Activated CD4-positive, CD25-positive, alpha-beta regulatory T cell treated with anti-CD3 and anti-CD28 coated beads, Interleukin-2, amount 50 U/mL, for 72 hours (primary cell): ENCODE results near the gene SPPL2B.
"Not testable (repeated sequence)": the region's sequence is repeated elsewhere in the genome, so short reads cannot be mapped to it uniquely, and the experiment has no call there.

ENCODE experiments used
- DNase-seq: peaks from one replicate; pipeline ENCODE4 v3.0.0; 2021

Gene SPPL2B, protein sequence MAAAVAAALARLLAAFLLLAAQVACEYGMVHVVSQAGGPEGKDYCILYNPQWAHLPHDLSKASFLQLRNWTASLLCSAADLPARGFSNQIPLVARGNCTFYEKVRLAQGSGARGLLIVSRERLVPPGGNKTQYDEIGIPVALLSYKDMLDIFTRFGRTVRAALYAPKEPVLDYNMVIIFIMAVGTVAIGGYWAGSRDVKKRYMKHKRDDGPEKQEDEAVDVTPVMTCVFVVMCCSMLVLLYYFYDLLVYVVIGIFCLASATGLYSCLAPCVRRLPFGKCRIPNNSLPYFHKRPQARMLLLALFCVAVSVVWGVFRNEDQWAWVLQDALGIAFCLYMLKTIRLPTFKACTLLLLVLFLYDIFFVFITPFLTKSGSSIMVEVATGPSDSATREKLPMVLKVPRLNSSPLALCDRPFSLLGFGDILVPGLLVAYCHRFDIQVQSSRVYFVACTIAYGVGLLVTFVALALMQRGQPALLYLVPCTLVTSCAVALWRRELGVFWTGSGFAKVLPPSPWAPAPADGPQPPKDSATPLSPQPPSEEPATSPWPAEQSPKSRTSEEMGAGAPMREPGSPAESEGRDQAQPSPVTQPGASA

DNA sequence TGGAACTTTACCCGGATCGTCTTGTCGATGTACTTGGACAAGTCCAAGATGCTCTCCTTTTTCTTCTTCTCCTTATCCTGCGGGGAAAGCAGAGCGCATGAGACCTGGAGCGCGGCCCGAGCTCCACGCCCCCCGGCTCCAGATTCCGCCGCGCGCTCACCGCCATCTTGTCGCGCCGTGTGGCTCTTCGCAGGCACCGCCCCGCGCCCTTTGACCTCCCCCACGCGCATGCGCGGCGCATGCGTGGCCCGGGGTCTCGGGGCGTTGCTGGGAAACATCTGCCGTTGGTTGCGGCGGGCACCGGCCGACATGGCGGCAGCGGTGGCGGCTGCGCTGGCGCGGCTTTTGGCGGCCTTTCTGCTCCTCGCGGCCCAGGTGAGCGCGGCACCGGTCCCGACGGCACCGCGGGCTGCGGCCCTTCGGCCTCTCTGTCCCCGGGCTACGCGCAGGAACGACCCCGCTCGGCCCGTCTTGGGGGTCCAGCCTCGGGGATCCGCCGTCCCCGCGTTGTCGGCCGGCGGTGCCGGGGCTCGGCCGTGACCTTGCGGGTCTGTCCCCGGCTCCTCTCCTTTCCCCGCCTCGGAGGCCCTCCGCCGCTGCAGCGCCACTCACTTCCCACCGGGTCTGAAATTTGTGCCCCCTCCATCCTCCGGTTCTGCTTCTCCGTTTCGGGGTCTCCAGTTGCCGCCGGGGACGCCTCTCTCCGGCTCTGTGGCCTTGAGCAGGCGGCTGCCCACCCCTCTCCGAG is at the start of gene SPPL2B, which contains the start of gene LSM7:
Gene SPPL2B (plus strand): TSS at position 284 of the 748 bp plus-strand sequence. CDS start 26 bp downstream, at position 310.
Gene LSM7 (minus strand): TSS at position 186 of the 748 bp plus-strand sequence. CDS start 20 bp downstream, at position 166.
- DNase-seq, result peak; percentile 94

DNA sequence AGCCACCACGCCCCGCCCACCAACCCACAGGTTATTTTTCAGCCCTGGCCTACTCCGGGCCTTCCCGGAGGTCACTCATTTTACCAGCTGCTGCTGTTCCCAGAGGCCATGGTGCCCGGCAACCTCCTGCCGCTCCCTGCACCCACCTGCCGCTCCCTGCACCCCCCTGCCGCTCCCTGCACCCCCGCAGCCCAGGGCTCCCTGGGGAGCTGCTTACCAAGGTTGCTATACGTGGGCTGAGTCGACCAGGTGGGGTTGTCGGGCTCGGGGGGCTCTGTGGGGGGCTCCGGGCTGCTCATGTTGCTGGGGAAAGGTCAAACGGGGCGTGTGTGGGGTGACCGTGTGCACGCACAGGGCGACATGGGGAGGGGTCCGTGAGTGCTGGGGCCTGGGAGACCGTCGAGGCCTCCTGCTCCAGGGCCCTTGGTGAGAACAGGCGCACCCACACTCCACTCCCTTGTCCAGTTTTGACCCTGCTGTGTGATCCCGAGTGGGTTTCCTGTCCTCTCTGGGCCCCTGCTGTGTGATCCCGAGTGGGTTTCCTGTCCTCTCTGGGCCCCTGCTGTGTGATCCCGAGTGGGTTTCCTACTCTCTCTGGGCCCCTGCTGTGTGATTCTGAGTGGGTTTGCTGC is 47.7 kb upstream of the SPPL2B start:
- no peak for DNase-seq

DNA sequence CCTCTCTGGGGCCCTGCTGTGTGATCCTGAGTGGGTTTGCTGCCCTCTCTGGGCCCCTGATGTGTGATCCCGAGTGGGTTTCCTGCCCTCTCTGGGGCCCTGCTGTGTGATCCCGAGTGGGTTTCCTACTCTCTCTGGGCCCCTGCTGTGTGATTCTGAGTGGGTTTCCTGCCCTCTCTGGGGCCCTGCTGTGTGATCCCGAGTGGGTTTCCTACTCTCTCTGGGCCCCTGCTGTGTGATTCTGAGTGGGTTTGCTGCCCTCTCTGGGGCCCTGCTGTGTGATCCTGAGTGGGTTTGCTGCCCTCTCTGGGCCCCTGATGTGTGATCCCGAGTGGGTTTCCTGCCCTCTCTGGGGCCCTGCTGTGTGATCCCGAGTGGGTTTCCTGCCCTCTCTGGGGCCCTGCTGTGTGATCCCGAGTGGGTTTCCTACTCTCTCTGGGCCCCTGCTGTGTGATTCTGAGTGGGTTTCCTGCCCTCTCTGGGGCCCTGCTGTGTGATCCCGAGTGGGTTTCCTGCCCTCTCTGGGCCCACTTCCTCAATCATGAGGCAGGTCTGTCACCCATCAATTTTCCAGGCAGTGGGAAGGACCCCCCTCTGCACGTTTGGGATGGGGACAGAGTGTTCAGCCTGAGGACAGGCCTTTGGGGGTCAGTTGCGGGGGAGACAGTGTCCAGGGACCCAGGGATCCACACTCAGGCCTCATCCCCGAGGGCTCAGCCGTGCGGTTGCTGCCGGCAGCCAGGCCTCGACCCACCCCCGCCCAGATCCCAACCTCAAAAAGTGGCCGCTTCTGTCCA is 47.0 kb upstream of the SPPL2B start:
- DNase-seq, result not testable (repeated sequence)

DNA sequence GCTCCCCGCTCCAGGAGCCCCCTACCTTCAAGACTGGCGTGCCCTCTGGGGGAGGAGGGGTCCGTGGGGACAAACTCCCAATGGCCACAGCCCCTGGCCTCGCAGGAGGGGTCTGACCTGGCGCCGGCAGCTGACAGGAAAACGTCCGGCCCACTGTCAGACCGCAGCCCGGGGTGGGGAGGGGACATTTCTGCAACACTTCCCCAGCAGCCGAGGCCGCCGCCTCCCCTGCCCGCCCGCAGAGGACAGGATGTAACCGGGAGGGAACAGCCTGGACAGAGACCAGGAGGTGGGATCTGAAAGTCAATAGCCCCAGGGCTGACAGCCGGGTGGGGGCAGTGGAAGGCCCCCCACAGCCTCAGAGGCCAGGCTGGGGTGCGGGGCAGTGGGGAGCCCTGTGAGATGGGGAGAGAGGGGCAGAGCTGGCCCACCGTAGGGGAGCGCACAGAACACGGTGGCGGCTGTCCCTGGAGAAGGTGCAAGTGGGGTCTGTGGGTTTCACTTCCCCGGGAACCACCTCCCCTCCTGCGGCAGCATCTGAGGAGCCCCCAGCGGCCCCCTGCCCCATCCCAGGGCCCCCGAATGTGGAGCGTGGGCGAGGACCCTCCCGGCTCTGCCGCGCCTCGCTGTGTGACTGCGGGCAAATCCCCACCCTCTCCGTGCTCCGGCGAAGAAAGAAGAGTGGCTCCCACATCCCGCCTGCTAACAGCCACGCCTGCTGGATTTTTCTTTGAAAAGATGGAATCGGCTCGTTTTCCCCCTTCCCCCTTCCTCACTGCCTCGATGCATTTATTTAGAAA is 46.2 kb upstream of the SPPL2B start, which contains the start of gene PEAK3:
Gene PEAK3 (minus strand): TSS at position 114 of the 800 bp plus-strand sequence. CDS start 1,244 bp downstream, outside the sequence.
- no peak for DNase-seq

DNA sequence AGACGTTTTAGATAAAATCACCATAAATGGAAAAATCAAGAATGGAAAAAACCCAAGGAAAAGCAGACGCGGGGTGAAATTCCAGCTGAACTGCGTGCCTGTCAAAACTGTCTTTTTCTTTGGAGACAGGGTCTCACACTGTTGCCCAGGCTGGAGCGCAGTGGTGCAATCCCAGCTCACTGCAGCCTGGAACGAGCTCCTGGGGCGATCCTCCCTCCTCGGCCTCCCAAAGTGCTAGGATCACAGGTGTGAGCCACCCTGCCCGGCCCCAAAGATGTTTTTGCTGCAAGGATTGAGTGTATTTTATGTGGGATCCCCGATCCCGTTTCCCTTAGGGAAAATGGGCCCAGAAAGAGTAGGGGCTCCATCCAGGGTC is 45.6 kb upstream of the SPPL2B start:
- DNase-seq, result no peak

DNA sequence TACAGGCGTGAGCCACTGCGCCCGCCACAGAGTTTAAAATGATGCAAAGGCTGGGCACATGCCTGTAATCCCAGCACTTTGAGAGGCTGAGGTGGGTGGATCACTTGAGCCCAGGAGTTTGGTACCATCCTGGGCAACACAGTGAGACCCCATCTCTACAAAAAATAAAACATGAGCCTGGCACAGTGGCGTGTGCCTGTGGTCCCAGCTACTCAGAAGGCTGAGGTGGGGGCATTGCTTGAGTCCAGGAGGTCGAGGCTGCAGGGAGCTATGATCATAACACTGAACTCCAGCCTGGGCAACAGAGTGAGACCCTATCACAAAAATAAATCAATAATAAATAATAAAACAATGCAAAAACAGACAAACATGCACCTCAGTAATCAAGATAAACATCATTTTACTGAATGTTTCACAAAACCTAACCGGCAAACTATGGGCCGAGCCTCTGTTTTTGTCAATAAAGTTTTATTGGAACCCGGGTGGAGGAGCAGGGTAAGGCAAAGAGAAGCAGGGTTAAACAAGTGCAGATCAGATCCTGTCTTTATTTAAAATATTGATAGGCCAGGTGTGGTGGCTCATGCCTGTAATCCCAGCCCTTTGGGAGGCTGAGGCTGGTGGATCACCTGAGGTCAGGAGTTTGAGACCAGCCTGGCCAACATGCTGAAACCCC is 44.5 kb upstream of the SPPL2B start:
- no peak for DNase-seq

DNA sequence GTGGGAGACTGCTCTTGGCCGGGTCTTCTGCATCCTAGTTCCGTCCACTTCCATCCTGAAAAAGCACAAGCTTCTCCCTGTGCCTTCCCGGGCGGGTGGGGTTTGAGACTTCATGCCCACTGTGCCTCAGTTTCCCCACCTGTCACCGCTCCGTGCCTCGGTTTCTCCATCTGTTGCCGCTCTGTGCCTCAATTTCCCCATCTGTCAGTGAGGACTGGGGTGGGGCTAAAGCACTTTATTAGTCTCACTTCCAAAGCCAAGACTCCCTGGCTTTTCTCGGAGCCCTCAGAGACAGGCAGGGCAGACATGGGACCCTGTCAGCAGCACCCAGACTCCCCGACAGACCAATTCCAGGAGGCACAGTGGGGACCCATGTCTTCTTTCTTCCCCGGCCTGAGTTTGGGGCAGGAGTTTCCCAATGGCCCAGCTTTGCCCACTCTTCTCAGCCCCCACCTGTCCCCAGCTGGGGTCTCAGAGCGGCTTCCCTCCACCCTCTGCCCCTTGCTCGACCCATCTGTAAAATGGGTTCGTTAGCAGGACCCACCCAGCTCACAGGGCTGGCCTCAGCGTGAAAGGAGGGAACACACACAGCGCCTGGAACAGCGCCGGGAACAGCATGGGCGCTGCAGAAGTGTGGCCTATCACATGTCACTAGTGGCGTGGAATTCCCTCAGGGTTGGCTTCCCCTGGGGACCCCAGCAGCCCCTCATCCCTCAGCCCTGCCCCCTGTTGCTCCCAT is 41.9 kb upstream of the SPPL2B start:
- no peak for DNase-seq

DNA sequence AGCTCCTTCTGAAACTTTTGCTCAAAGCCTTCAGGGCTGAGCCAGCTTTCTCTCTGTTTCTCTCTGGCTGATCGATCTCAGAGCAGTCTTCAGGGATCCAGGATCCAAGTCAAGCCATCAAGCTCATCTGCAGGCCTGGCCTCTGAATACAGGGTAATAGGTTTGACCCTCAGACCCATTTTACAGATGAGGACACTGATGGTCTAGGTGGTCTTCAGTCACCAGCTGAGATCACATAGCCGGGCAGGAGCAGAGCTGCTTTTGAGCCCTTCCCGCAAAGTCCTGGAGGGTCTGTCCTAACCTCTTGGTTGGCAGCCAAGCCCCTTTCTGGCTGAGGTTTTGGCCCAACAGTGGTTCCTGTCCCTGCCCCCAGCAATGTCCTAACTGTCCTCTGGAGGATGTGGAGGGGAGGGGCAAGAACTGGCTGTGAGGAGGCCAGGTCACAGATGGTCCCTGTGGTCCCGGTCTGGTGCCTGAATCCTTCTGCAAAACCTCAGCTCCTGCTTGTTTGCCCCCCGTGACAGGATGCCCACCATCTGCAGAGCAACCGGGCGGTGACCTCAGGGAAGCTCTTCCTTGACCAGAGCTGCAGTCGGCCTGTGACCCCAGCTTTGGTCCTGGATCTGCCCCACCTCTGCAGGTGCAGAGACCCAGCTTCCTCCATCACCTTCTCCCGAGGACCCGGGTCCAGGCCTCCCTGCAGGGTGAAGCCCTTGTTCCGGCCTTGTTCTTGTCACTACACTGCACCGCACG is 40.7 kb upstream of the SPPL2B start:
- DNase-seq, result no peak

DNA sequence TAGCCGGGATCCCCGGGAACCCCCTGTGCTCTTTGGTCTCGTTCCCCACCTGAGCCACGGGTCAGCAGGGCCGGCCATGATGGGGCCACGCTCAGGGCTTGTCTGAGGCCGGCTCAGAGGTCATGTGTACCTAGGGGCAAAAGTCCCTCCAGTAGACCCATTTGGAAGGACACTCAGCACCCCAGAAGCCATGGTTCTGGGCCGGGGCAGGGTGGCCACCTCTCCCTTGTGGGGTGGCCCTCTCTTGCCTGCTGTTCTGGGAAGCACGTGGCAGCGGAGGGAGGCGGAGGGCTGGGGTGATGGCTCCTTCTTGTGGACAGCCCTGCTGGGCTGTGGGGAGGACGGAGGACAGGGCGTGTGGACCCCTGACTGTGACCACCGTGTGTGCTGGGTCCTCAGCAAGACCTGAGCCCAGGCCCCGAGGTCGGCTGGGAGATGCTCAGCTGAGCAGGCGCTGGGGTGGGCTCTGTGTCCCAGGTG is 40.1 kb upstream of the SPPL2B start:
- DNase-seq, result no peak

DNA sequence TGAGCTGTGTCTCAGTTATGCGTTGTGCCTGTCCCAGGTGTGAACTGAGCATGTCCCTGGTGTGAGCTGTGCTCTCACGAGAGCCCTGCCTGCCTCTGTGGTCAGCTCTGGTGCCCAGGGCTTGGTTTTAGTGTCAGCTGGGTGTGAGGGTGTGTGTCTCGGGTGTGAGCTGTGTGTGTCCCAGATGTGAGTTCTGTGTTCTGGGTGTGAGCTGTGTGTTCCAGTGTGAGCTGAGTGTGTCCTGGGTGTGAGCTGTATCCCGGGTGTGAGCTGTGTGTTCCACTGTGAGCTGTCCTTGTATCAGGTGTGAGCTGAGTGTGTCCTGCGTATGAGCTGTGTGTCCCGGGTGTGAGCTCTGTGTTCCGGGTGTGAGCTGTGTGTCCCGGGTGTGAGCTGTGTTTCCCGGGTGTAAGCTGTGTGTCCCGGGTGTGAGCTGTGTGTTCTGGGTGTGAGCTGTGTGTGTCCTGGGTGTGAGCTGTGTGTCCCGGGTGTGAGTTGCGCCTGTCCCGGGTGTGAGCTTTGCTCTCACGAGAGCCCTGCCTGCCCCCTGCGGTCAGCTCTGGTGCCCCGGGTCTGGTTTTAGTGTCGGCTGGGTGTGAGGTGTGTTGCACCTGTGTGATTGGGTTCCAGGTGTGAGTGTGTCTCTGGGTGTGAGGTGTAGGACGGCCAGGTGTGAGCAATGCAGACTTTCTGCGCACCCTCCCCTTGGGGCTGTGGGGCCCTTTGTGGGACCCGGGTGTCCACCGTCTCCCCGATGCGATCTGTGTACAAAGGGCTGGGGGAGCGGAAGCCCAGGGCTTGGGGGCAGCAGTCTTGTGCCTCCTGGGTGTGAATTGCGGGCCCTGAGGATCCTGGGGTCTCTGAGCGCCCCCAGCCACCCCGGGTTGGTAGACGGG is 39.4 kb upstream of the SPPL2B start:
- DNase-seq, result no peak

DNA sequence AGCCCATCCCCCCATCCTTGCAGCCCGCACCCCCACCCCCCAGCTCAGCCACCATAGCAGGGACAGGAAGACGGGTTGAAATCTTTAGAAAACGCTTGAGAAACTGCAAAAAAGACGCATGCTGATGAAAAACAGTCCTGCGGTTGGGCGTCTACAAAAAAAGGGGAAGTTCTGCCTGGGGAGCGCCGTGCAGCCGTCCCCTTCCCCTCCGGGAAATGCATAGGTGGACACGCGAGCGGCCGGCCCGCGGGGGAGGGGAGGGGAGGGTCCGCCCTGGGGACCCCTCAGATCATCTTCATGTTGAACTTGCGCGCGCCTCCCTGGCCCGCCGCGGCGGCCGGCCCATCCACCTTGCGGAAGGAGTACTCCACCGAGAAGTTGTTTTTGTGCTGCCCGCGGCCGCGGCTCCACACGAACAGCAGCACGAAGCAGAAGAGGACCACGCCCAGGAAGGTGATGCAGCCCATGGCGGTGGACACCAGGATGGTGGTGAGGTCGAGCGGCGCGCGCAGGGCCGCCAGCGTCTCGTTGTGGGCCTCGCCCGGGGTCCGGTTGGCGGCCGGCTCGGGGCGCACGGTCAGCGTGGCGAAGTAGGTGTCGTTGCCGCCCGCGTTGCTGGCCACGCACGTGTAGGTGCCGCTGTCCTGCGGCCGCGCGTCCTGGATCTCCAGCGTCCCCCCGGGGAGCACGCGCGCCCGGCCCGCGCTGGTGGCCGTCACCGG is 38.6 kb upstream of the SPPL2B start:
- DNase-seq, result peak; percentile 67

DNA sequence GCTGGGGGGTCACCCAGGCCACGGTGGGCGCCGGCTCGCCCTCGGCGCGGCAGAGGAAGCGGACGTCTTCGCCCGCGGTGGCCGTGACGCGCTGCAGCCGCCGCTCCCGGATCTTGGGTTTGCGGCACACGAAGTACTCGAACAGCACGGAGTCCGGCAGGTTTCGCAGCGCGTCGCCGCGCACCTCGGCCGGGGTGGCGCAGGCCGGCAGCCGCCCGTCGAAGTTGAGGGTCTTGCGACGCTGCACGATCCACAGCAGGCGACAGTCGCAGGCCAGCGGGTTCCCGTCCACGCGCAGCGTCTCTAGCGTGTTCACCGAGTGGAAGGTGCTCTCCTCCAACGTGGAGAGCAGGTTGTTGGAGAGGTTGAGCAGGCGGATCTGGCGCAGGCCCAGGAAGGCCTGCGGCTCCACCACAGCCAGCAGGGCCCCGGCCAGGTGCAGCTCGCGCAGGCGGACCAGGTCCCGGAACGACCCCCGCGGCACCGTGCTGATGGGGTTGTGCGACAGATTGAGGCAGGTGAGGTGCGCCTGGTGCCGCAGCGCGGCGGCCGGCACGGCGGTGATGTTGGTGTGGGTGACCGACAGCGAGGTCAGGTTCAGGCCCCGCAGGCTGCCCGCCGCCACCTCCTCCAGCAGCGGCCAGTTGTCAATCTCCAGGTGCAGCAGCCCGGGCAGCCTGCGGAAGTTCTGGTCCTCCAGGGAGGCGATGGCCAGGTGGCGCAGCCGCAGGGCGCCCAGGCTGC is 37.9 kb upstream of the SPPL2B start:
- DNase-seq, result peak; percentile 57

DNA sequence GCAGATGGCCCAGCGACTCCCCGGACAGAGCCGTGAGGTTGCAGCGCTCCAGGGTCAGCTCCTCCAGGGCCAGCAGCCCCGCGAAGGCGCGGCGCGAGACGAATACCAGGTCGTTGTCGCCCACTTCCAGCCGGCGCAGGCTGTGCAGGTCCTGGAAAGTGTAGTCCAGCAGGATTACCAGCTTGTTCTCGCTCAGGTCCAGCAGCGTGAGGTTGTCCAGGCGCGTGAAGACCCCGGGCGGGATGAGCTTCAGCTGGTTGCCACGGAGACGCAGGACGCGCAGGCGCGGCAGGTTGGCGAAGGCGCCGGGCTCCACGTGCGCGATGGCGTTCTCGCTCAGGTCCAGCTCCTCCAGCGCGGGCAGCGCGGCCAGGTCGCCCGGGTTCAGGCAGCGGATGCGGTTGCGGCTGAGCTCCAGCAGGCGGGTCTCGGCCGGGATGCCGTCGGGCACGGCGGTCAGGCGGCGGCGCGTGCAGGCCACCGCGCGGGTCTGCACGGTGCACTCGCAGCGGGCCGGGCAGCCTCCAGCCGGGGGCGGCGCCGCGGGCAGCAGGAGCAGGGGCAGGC is 37.2 kb upstream of the SPPL2B start:
- no peak for DNase-seq

DNA sequence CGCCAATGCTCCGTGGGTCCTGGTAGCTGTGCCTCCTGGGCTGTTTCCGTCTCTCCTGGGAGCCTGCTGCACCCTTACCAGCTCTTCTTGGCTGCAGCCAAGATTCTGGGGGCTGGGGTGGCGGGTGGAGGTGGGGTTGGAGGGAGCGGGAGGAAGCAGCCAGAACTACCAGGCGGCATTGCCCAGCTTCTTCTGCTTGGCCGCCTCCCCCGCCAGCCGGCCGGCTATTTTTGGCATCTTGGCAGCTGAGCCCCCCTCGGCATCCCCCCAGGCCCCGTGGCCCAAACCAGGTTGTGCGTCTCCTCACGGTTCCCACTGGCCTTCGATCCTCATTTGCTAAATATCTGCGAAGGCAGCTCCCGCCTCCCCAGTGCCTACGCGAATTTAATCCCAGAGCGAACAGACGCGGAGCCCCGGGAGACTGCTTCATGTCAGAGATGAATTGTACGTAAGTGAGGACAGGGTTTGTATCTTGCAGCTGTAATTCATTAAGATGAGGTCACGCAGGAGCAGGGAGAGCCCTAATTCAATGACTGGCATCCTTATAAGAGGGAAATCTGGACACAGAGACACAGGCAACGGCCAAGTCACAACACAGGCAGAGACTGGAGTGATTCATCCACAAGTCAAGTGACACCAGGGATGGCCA is 33.7 kb upstream of the SPPL2B start:
- DNase-seq, result no peak

DNA sequence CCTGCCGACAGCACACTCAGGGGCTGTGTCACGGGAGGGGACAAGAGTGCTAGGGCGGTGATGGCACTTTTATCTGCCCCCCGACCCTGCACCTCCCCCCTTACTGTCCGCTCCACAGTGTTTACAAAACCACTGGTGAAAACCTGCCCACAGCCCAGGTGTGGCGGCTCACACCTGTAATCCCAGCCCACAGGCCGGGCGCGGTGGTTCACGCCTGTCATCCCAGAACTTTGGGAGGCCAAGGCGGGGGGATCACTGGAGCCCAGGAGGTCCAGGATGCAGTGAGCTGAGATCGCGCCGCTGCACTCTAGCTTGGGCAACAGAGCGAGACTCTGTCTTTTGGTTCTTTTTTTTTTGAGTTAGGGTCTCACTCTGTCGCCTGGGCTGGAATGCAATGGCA is 32.3 kb upstream of the SPPL2B start:
- no peak for DNase-seq

DNA sequence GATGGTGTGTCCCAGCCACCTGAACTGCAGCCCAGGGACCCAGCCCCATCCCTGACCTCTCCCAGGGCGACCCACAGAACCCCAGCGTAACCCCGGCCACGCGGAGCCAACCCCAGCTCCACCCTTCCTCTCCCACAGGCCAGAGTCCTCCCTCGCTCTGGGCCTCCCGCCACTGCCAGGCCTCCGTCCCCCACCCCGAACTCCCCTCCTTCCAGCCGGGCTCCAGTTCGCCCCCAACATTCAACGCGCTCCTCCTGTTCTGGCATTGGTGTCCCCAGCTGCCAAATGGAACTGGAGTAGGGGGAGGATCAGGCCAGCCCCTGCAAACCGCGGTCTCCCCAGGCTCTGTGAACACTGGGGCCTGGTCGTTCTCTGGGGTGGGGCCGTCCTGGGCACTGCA is 28.0 kb upstream of the SPPL2B start:
- DNase-seq, result no peak
